ENCODE measurements around the gene ANKS1B. TPM values are rescaled to one million over a fixed set of nuclear protein-coding genes. Genes with fewer than 3 reads are reported as not detected.

ANKS1B gene
- total and polyA plus RNA-seq, 4 donors: 0.03 to 3.4 (median 0.53) TPM

DNA sequence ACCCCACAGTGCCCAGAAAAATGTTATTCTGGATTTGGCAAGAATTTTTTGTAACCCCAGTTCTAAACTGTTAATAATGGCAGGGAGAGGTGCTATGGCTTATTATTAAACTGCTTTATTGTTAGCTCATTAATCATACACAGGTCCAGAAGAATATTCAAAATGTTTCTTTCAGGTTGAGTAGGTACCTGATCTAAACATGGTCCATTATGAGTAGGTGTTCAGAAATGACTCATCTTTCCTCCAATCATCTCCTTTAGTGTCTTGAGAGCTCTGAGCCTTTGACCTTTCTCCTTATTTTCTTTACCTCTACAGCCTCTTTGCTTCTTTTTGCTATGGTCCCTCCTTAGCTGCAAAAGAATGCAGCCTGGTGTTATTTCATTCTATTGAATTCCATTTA, 548.2 kb downstream of the ANKS1B start:
- Histone ChIP-seq H3K4me3 (ENCODE audit: low read depth in 1 of 3, low read length in 3 of 3) (no peak overlapping the region), H3K36me3 (ENCODE audit: control insufficient read depth in 4 of 4, insufficient read depth in 3 of 4, low read depth in 1 of 4, low read length in 3 of 4) (no peaks in the 10 kb centered on the region), H3K4me1 (ENCODE audit: control insufficient read depth in 4 of 4, insufficient read depth in 4 of 4, low read length in 3 of 4) (no peaks in the 10 kb centered on the region), H3K27ac (ENCODE audit: low read depth in 1 of 2, low read length in 2 of 2) (no peak overlapping the region), H3K27me3 (ENCODE audit: control insufficient read depth in 4 of 4, insufficient read depth in 4 of 4, low read length in 3 of 4) (no peaks in the 10 kb centered on the region), H3K9me3 (ENCODE audit: control insufficient read depth in 4 of 4, low read length in 3 of 4) (no peaks in the 10 kb centered on the region), H3K9ac (ENCODE audit: low read depth in 1 of 2, low read length in 2 of 2) (no peak overlapping the region)
- no peak for DNase-seq (ENCODE audit: low spot score)
- TF ChIP-seq TAF1 (conservative IDR thresholded peaks at IDR 0.05): no peak
- no peak for TF ChIP-seq YY1 (IDR thresholded peaks at IDR 0.05)
- TF ChIP-seq JUND (IDR thresholded peaks at IDR 0.05): no peak
- TF ChIP-seq, protein P1, sequence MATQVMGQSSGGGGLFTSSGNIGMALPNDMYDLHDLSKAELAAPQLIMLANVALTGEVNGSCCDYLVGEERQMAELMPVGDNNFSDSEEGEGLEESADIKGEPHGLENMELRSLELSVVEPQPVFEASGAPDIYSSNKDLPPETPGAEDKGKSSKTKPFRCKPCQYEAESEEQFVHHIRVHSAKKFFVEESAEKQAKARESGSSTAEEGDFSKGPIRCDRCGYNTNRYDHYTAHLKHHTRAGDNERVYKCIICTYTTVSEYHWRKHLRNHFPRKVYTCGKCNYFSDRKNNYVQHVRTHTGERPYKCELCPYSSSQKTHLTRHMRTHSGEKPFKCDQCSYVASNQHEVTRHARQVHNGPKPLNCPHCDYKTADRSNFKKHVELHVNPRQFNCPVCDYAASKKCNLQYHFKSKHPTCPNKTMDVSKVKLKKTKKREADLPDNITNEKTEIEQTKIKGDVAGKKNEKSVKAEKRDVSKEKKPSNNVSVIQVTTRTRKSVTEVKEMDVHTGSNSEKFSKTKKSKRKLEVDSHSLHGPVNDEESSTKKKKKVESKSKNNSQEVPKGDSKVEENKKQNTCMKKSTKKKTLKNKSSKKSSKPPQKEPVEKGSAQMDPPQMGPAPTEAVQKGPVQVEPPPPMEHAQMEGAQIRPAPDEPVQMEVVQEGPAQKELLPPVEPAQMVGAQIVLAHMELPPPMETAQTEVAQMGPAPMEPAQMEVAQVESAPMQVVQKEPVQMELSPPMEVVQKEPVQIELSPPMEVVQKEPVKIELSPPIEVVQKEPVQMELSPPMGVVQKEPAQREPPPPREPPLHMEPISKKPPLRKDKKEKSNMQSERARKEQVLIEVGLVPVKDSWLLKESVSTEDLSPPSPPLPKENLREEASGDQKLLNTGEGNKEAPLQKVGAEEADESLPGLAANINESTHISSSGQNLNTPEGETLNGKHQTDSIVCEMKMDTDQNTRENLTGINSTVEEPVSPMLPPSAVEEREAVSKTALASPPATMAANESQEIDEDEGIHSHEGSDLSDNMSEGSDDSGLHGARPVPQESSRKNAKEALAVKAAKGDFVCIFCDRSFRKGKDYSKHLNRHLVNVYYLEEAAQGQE (IDR thresholded peaks at IDR 0.05): no peak
- TF ChIP-seq GABPA (IDR thresholded peaks at IDR 0.05 in 1 of 2, conservative IDR thresholded peaks at IDR 0.05 in 1 of 2): no peak
- TF ChIP-seq FOXA2 (IDR thresholded peaks at IDR 0.05): no peak
- TF ChIP-seq EGR1 (IDR thresholded peaks at IDR 0.05; ENCODE audit: low read depth in 2 of 2): no peak
- TF ChIP-seq, protein P2, sequence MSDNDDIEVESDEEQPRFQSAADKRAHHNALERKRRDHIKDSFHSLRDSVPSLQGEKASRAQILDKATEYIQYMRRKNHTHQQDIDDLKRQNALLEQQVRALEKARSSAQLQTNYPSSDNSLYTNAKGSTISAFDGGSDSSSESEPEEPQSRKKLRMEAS (IDR thresholded peaks at IDR 0.05): no peak
- no peak for TF ChIP-seq RAD21 (IDR thresholded peaks at IDR 0.05)
- TF ChIP-seq RXRA (IDR thresholded peaks at IDR 0.05): no peak
- TF ChIP-seq FOXA1 (IDR thresholded peaks at IDR 0.05): no peak
- no peak for TF ChIP-seq NR2F2 (IDR thresholded peaks at IDR 0.05)
- no peak for TF ChIP-seq SP1 (IDR thresholded peaks at IDR 0.05)
- TF ChIP-seq HNF4A (conservative IDR thresholded peaks at IDR 0.05): no peak
- TF ChIP-seq, protein P3, sequence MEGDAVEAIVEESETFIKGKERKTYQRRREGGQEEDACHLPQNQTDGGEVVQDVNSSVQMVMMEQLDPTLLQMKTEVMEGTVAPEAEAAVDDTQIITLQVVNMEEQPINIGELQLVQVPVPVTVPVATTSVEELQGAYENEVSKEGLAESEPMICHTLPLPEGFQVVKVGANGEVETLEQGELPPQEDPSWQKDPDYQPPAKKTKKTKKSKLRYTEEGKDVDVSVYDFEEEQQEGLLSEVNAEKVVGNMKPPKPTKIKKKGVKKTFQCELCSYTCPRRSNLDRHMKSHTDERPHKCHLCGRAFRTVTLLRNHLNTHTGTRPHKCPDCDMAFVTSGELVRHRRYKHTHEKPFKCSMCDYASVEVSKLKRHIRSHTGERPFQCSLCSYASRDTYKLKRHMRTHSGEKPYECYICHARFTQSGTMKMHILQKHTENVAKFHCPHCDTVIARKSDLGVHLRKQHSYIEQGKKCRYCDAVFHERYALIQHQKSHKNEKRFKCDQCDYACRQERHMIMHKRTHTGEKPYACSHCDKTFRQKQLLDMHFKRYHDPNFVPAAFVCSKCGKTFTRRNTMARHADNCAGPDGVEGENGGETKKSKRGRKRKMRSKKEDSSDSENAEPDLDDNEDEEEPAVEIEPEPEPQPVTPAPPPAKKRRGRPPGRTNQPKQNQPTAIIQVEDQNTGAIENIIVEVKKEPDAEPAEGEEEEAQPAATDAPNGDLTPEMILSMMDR (IDR thresholded peaks at IDR 0.05; ENCODE audit: low read depth, low read length, missing input control): no peak
- TF ChIP-seq, protein P4, sequence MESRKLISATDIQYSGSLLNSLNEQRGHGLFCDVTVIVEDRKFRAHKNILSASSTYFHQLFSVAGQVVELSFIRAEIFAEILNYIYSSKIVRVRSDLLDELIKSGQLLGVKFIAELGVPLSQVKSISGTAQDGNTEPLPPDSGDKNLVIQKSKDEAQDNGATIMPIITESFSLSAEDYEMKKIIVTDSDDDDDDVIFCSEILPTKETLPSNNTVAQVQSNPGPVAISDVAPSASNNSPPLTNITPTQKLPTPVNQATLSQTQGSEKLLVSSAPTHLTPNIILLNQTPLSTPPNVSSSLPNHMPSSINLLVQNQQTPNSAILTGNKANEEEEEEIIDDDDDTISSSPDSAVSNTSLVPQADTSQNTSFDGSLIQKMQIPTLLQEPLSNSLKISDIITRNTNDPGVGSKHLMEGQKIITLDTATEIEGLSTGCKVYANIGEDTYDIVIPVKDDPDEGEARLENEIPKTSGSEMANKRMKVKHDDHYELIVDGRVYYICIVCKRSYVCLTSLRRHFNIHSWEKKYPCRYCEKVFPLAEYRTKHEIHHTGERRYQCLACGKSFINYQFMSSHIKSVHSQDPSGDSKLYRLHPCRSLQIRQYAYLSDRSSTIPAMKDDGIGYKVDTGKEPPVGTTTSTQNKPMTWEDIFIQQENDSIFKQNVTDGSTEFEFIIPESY (IDR thresholded peaks at IDR 0.05): no peak
- TF ChIP-seq, protein P5, sequence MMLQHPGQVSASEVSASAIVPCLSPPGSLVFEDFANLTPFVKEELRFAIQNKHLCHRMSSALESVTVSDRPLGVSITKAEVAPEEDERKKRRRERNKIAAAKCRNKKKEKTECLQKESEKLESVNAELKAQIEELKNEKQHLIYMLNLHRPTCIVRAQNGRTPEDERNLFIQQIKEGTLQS (IDR thresholded peaks at IDR 0.05): no peak
- TF ChIP-seq HNF4G (IDR thresholded peaks at IDR 0.05): no peak
